GM18858 (cell line): ENCODE results near the gene ORAI2.
"Not testable (repeated sequence)": the region's sequence is repeated elsewhere in the genome, so short reads cannot be mapped to it uniquely, and the experiment has no call there.

Source experiments
- ATAC-seq: cut with Tn5 transposase; IDR thresholded peaks from one replicate; pipeline ENCODE4 v1.9.1; 2021; ENCODE audit not compliant: unreplicated experiment

The ORAI2 gene

DNA sequence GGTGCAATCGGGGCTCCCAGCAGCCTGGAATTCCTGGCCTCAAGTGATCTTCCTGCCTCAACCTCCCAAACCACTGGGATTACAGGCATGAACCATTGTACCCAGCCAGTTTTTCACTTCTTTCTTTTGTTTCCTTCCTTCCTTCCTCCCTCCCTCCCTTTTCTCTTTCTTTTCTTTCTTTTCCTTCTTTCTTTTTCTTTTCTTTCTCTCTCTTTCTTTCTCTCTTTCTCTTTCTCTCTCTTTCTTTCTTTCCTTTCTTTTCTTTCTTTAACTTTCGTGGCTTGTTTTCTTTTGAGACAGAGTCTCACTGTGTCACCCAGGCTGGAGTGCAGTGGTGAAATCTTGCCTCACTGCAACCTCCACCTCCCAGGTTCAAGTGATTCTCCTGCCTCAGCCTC, 12.3 kb downstream of the ORAI2 start:
- no peak for ATAC-seq

DNA sequence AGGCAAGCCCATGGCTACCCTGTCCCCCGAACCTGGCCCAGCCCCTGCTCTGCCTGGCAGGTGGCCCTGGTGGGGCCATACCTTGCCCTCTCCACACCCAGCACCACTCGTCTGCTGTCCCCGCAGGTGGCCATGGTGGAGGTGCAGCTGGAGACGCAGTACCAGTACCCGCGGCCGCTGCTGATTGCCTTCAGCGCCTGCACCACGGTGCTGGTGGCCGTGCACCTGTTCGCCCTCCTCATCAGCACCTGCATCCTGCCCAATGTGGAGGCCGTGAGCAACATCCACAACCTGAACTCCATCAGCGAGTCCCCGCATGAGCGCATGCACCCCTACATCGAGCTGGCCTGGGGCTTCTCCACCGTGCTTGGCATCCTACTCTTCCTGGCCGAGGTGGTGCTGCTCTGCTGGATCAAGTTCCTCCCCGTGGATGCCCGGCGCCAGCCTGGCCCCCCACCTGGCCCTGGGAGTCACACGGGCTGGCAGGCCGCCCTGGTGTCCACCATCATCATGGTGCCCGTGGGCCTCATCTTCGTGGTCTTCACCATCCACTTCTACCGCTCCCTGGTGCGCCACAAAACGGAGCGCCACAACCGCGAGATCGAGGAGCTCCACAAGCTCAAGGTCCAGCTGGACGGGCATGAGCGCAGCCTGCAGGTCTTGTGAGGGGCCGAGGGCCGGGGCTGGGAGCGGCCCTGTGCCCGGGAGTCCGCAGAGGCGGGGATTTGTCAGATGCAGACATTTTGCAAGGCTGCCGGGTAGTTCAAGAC, 13.2 kb downstream of the ORAI2 start:
- no peak for ATAC-seq

GRCh38 chr7:102447311-102447710, 13.9 kb downstream of the ORAI2 start:
- no peak for ATAC-seq

DNA sequence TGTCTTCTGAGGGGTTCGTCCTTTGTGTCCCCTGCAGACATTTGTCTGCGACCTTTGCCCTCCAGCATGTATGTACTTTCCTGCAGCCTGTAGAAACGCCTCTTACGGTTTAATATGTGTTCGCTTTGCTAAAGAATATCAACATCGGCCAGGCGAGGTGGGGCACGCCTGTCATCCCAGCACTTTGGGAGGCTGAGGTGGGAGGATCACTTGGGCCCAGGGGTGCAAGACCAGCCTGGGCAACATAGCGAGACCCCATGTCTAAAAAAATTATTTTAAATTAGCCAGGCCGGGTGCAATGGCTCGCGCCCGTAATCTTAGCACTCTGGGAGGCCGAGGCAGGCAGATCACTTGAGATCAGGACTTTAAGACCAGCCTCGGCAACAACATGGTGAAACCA, 15.8 kb downstream of the ORAI2 start:
- ATAC-seq: no peak

- peak; percentile 44 for ATAC-seq
These were observed 16.9 kb downstream of the ORAI2 start for GRCh38 chr7:102450242-102450641.

DNA sequence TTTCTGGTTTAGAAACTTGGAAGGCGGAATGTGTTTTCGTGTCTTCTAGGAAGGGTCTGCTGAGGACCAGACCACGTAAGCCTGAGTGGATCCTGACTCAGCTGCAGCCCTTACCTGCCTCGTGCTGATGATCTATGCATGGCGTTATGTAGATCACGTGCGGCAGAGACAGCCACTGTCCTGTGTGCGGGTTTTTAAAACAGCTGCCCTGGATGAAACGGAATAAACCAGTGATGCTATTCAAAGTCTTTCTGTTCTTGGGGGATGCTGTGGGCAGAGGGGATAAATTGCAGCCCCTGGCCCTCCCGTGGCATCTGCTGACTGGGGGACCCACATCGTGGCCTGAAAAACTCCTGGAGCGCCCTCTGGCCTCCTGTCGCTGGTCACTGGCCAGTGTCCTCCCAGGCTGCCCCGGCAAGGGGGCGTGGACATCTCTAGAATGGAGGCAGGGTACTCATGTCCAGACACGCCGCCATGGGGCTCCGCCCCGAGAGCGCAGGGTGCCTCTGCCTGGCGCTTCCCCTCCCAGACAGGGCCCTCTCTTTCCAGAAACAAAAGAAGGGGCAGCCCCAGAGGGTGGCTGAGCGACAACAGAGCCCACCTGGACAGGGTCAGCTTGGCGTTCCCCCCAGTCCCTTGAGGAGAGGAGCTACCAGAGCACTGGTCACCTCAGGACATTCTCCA, 18.1 kb downstream of the ORAI2 start:
- ATAC-seq: no peak

DNA sequence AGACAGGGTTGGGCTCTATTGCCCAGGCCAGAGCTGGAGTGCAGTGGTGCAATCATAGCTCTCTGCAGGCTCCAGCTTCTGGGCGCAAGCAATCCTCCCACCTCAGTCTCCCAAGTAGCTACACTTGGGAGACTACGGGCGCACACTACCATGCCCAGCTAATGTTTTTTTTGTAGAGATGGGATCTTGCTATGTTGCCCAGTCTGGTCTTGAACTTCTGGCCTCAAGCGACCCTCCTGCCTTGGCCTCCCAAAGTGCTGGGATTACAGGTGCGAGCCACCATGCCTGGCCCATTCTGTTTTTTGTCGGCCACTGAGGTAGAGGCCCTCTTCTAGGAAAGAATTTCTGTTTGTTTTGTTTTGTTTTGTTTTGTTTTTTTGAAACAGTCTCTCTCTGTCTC, 19.1 kb downstream of the ORAI2 start:
- no peak for ATAC-seq

- no peak for ATAC-seq
These were observed 19.9 kb downstream of the ORAI2 start for GRCh38 chr7:102453319-102453718.

- ATAC-seq: no peak
These were observed 21.1 kb downstream of the ORAI2 start for GRCh38 chr7:102454468-102454867.

DNA sequence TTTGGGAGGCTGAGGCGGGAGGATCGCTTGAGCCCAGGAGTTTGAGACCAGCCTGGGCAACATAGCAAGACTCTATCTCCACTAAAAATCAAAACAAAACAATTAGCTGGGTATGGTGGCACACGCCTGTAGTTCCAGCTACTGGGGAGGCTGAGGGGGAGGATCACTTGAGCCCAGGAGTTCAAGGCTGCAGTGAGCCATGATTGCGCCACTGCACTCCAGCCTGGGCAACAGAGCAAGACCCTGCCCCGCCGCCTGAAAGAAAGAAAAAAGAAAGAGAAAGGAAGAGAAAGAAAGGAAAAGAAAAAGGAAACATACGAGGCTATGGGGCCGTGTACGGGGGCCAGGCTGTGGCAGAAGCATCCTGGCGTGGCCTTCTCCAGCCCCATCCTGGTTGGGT, 21.6 kb downstream of the ORAI2 start:
- ATAC-seq: not testable (repeated sequence)

DNA sequence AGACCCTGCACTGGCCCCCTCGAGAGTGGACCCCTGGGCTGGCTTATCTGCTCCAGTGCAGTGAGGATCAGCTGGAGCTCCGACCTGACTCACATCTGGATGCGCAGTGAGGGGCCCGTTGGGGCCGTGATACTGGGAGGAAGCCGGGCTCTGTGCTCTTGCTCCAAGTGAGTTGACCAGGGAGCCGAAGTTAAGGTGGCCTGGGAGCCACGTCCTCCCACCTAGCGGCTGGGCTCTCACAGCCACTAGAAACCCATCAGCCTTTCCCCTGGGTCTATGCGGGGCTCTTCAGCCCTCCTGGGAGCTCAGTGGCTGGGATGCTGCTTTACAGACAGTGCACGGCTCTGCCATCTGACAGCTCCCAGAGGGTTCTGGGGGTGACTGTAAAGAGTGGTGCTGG, 22.2 kb downstream of the ORAI2 start:
- no peak for ATAC-seq

DNA sequence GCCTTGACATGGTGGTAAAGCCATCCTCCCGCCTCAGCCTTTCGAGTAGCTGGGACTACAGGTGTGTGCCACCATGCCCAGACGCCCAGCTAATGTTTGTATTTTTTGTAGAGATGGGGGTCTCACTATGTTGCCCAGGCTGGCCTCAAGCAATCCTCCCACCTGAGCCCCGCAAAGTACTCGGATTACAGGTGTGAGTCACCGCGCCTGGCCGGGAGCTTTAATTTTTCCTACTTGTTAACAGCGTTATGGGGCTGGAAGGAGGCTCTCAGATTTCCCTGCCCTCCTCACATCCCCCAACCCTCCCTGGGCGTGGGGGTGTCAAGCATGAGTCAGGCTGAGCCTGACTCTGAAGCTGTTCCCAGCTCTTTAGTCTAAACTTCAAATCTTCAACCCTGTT, 23.0 kb downstream of the ORAI2 start:
- ATAC-seq: no peak

DNA sequence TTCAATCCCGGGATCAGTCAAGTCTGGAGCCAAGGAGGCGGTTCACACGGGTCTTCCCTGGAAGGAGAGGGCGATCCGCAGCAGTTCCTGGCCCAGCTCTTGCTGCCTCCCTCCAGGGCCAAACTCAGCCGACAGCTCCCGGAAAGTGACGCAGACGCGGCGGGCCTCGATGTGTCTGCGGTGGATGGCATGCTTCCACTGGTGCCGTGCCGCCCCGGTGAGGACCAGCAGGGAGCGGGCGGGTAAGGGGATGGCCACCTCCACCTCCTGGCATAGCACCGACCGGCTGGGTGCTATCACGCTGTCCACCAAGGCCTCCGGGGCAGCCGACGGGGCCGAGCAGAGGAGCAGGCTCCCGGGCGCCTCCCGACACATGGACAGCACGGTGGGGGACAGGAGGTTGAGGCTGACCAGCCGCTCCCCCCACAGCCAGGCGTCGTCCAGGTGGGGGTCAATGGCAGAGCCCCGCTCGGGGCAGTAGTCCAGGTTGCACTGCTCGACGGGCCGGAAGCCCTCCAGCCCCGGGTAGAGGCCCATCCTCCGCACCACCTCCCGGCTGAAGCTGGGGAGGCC, 24.1 kb downstream of the ORAI2 start:
- no peak for ATAC-seq

- ATAC-seq: no peak
These were observed 26.0 kb downstream of the ORAI2 start for GRCh38 chr7:102459221-102459844.

GRCh38 chr7:102460467-102460866, 27.1 kb downstream of the ORAI2 start:
- no peak for ATAC-seq

- no peak for ATAC-seq
These were observed 30.6 kb downstream of the ORAI2 start for GRCh38 chr7:102463841-102464576.

DNA sequence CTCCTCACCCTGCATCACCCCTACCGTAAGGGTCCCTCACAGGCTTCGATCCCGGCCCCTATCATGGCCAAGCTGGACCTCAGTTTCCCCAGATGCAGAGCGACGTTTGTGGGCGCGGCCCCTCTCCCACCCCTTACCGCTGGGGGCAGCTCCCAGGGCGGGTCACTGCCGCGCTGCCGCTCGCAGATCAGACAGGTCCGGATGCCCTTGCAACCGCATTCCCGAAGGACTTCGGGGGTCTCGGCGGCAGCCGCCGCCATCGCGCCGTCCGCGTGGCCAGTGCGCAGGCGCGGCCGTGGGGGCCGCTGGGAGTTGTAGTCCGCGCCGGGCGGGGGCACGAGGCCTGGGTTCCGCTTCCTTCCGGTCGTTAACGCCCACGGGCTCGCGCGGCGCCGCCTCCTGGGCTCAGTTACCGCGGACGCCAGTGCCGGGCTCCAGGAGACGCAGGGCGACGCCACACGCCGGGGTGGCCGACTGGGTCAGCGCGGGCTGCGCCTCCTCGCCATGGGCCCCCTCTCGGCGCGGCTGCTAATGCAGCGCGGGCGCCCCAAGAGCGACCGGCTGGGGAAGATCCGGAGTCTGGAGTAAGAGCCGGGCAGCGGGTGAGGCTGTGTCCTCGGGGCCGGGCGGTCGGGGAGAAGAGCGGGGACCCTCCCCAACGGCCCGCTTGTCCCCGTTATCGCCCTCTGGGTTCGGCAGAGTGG, 31.4 kb downstream of the ORAI2 start, which contains the start of the genes ALKBH4 and LRWD1:
Gene ALKBH4 (minus strand): TSS at position 287 of the 704 bp plus-strand sequence. CDS start 27 bp downstream, at position 260.
Gene LRWD1 (plus strand): TSS at position 408 of the 704 bp plus-strand sequence. CDS start 97 bp downstream, at position 505.
- ATAC-seq: peak; percentile 72

DNA sequence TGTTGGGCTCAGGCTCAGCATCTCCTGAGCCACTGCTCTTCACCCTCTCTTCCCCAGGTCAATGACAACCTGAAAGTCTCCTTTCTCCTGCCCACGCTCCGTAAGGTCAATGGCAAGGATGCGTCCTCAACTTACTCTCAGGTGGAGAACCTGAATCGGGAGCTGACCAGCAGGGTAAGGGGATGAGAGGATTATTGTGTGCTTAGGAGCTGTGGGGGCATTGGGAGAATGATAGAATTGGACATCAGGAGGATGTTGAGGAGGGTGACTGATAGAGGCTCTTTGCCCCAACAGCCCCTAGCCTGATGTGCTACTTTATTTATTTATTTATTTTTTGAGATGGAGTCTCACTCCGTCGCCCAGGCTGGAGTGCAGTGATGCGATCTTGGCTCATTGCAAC, 32.7 kb downstream of the ORAI2 start:
- no peak for ATAC-seq

- no peak for ATAC-seq
These were observed 34.5 kb downstream of the ORAI2 start for GRCh38 chr7:102467581-102468477.
